Endothelial cell of umbilical vein (primary cell): ENCODE measurements around the gene CHRND. TPM values are rescaled to one million over a fixed set of nuclear protein-coding genes. Genes with fewer than 3 reads are reported as not detected.

Experiments
- BruUV-seq: library from RNA; stranded (reverse); fragments of 400-500 nt; replicated peaks from 2 replicates; lab custom pipeline; 2021; lab: Mats Ljungman, UMichigan
- CTCF ChIA-PET: fragments of 300-600, 350-600 bp; sonication (Branson Sonifier 250); formaldehyde crosslinking; loops from one replicate; lab custom pipeline; 2021; ENCODE audit warnings: antibody characterized with exemption, inconsistent platforms; lab: Charles Lee
- POLR2A ChIA-PET: fragments of 300-600, 350-600 bp; sonication (Branson Sonifier 250); formaldehyde crosslinking; loops from one replicate; lab custom pipeline; 2021; ENCODE audit warnings: antibody characterized with exemption, inconsistent platforms; lab: Charles Lee
- DNase-seq: peaks from one replicate; pipeline ENCODE4 v3.0.0-alpha.2; 2011; ENCODE audit warnings: low read depth, low spot score
- FAIRE-seq: peaks from 2 replicates; lab custom pipeline; 2011; peaks lifted over from hg19 to GRCh38; lab: Jason Lieb, UNC
- H2AFZ ChIP-seq: 2 replicates; pipeline ENCODE4 v1.6.0; 2012; ENCODE audit warnings: low read depth, low read length, control low read depth, inconsistent platforms
- H3K27ac ChIP-seq: 2 replicates; pipeline ENCODE4 v1.5.1; 2011; ENCODE audit warnings: low read depth, mild to moderate bottlenecking, control low read depth, low read length, moderate library complexity; ENCODE audit not compliant: insufficient read depth
- H3K27me3 ChIP-seq, 2 experiments: 2 replicates each; pipeline versions ENCODE4 v1.6.0 to v1.6.1; 2011; ENCODE audit warnings: low read length in 2 of 2, mixed read lengths in 1 of 2; ENCODE audit not compliant: control insufficient read depth in 2 of 2, insufficient read depth in 2 of 2
- H3K36me3 ChIP-seq, 2 experiments: 2 replicates in 1 of 2; 3 replicates in 1 of 2; pipeline ENCODE4 v1.5.1; 2011; ENCODE audit warnings: low read length in 2 of 2, mild to moderate bottlenecking in 1 of 2, moderate library complexity in 1 of 2; ENCODE audit not compliant: control insufficient read depth in 2 of 2, insufficient read depth in 2 of 2; ENCODE audit errors: extremely low read depth in 1 of 2
- H3K4me1 ChIP-seq: 3 replicates; pipeline ENCODE4 v1.5.1; 2011; ENCODE audit warnings: mild to moderate bottlenecking, low read length; ENCODE audit not compliant: control insufficient read depth, insufficient read depth; ENCODE audit errors: extremely low read depth
- H3K4me2 ChIP-seq: 2 replicates; pipeline ENCODE4 v1.6.1; 2011; ENCODE audit warnings: low read length, control low read depth, mixed read lengths; ENCODE audit not compliant: insufficient read depth
- H3K4me3 ChIP-seq, 3 experiments: fragments of 200-600 bp in 1 of 3; sonication (generic), shearing (Covaris generic) in 1 of 3; replicated peaks in 1 of 3; 2 replicates each; pipeline ENCODE4 v1.5.1; 2011 to 2016; ENCODE audit warnings: control low read depth in 3 of 3, low read length in 3 of 3, mild to moderate bottlenecking in 2 of 3, inconsistent platforms in 1 of 3, low read depth in 1 of 3, moderate library complexity in 1 of 3; ENCODE audit not compliant: insufficient read depth in 1 of 3
- H3K79me2 ChIP-seq: 2 replicates; pipeline ENCODE4 v1.6.0; 2012; ENCODE audit warnings: low read length, inconsistent platforms; ENCODE audit not compliant: control insufficient read depth, insufficient read depth
- H3K9ac ChIP-seq: replicated peaks from 2 replicates; pipeline ENCODE3; 2011; ENCODE audit warnings: low read length, control low read depth; ENCODE audit not compliant: insufficient read depth; ENCODE audit errors: extremely low read depth
- H3K9me1 ChIP-seq: replicated peaks from 3 replicates; pipeline ENCODE4 v1.6.0; 2011; ENCODE audit warnings: mild to moderate bottlenecking, low read length; ENCODE audit not compliant: control insufficient read depth, insufficient read depth; ENCODE audit errors: extremely low read depth
- H3K9me3 ChIP-seq: replicated peaks from 2 replicates; pipeline ENCODE4 v1.5.1; 2012; ENCODE audit warnings: low read length, inconsistent platforms; ENCODE audit not compliant: control insufficient read depth, insufficient read depth
- H4K20me1 ChIP-seq: replicated peaks from 2 replicates; pipeline ENCODE3; 2011; ENCODE audit warnings: mild to moderate bottlenecking, low read length; ENCODE audit not compliant: control insufficient read depth, insufficient read depth; ENCODE audit errors: extremely low read depth
- CTCF ChIP-seq, 2 donors: IDR thresholded peaks; 1 replicate in 1 of 2; 2 replicates in 1 of 2; pipeline ENCODE4 v1.5.1; 2011; ENCODE audit warnings: low read length in 2 of 2, mild to moderate bottlenecking in 2 of 2, moderate library complexity in 2 of 2, control low read depth in 1 of 2, inconsistent platforms in 1 of 2, low read depth in 1 of 2; ENCODE audit not compliant: insufficient read depth in 1 of 2; ENCODE audit errors: extremely low read depth in 1 of 2
- EZH2 ChIP-seq: IDR thresholded peaks from 2 replicates; pipeline ENCODE4 v1.6.1; 2012; ENCODE audit warnings: borderline replicate concordance, low read depth, mild to moderate bottlenecking, moderate library complexity, low read length, inconsistent platforms; ENCODE audit not compliant: severe bottlenecking
- FOS ChIP-seq: IDR thresholded peaks from 2 replicates; pipeline ENCODE4 v1.6.1; 2011; ENCODE audit warnings: mild to moderate bottlenecking, low read length, moderate library complexity, borderline replicate concordance; ENCODE audit not compliant: insufficient read depth
- GATA2 ChIP-seq: IDR thresholded peaks from 2 replicates; pipeline ENCODE4 v1.7.0; 2011; ENCODE audit warnings: low read depth, mild to moderate bottlenecking, moderate library complexity, mixed read lengths, low read length; ENCODE audit not compliant: insufficient read length, insufficient read depth
- JUN ChIP-seq: IDR thresholded peaks from 2 replicates; pipeline ENCODE4 v1.6.1; 2011; ENCODE audit warnings: borderline replicate concordance, low read depth; ENCODE audit not compliant: insufficient read length, insufficient read depth
- MYC ChIP-seq: IDR thresholded peaks from one replicate; pipeline ENCODE4 v1.6.1; 2011; ENCODE audit warnings: mild to moderate bottlenecking, low read depth, low read length
- POLR2A ChIP-seq: IDR thresholded peaks from 2 replicates; pipeline ENCODE4 v1.6.1; 2012; ENCODE audit warnings: low read depth, mild to moderate bottlenecking, control low read depth, low read length
- POLR2AphosphoS5 ChIP-seq: IDR thresholded peaks from 2 replicates; pipeline ENCODE4 v1.6.1; 2012; ENCODE audit warnings: low read depth, mild to moderate bottlenecking, control low read depth, low read length, moderate library complexity; ENCODE audit not compliant: insufficient read depth
- dilution Hi-C: fragments of 300-500 bp; cut with MboI; formaldehyde crosslinking; loops from one replicate; pipeline ENCODE4 v1.15.0; 2019; ENCODE audit warnings: low sequenced_read_pairs; ENCODE audit not compliant: extremely low pct_ligation_motif_present
- intact Hi-C: fragments of 100-400 bp; cut with micrococcal nuclease; formaldehyde crosslinking; loops from one replicate; pipeline ENCODE4 v1.10.0; 2022
- polyA plus RNA-seq, 4 experiments: library from polyadenylated mRNA; depleted of rRNA in 3 of 4; stranded (reverse) in 3 of 4; unstranded in 1 of 4; fragments of >200 nt; gene quantifications; 2 replicates each; pipeline versions ENCODE4 v1.2.1 to v1.2.3, GENCODE V29; 2011 to 2012; ENCODE audit warnings: missing spikeins in 1 of 4
- total RNA-seq: library from RNA; stranded (reverse); gene quantifications from 2 replicates; pipeline ENCODE4 v1.2.3, GENCODE V29; 2021
- TF ChIP-seq, protein P1 (sequence below): IDR thresholded peaks from 2 replicates; pipeline ENCODE4 v1.6.1; 2011; ENCODE audit not compliant: insufficient read depth, insufficient read length

CHRND gene
- total and polyA plus RNA-seq, 2 donors (not counting 3 experiments of a cell fraction or from before 2014, with no cell fraction given) = not detected

DNA sequence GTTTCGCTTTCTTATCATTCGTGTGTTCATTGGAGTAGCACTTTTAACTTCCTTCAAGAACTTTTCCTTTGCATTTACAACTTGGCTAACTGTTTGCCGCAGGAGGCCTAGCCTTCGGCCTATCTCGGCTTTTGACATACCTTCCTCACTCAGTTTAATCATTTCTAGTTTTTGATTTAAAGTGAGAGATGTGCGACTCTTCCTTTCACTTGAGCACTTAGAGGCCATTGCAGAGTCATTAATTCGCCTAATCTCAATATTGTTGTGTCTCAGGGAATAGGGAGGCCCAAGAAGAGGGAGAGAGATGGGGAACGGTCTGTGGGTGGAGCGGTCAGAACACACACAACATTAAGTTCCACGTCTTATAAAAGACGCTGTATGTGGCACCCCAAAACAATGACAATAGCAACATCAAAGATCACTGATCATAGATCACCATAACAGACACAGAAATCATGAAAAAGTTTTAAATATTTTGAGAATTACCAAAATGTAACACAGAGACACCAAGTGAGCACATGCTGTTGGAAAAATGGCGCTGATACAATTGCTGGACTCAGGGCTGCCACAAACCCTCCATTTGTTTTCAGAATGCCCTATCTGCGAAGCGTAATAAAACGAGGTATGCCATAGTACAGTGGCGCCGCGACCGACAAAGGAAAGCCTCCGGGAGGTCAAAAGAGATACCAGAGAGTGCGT is 23.8 kb downstream of the CHRND start:
- TSS peak; percentile 61 for BruUV-seq
- Histone ChIP-seq H4K20me1 (no peaks in the 10 kb centered on the region), H3K36me3 (no peaks in the 10 kb centered on the region), H3K4me2 (peak overlapping the region; percentile 91), H3K4me3 (peak overlapping the region; percentile 71 to 94 (median 79)), H2AFZ (peak overlapping the region; percentile 97), H3K9ac (peak overlapping the region; percentile 91), H3K27ac (peak overlapping the region; percentile 87), H3K79me2 (peaks cover 45% of the 10 kb centered on the region), H3K27me3 (no peaks in the 10 kb centered on the region), H3K9me3 (no peaks in the 10 kb centered on the region), H3K4me1 (peaks cover 6% of the 10 kb centered on the region), H3K9me1 (no peaks in the 10 kb centered on the region)
- POLR2A ChIA-PET = no interaction called here
- intact Hi-C loops = loop anchor here (2.0 kb wide), 1 partner anchor 25 kb away; no protein-coding TSS in a partner anchor
- CTCF ChIA-PET = interaction anchor here (1.0 to 1.4 kb wide), 3 partner anchors 18 to 27 kb away, joined by 3 to 7 read pairs (median 6); no protein-coding TSS in a partner anchor
- no peak for FAIRE-seq
- dilution Hi-C loops = no loop called here
- no peak for DNase-seq
- TF ChIP-seq CTCF (IDR thresholded peaks at IDR 0.05; ENCODE audit: extremely low read depth in 1 of 2, insufficient read depth in 1 of 2, low read depth in 1 of 2, low read length in 2 of 2) (no peak), FOS (no peak), GATA2 (no peak), POLR2AphosphoS5 (no peak), POLR2A (no peak), MYC (no peak), JUN (no peak), EZH2 (no peak)
- TF ChIP-seq, protein P1, sequence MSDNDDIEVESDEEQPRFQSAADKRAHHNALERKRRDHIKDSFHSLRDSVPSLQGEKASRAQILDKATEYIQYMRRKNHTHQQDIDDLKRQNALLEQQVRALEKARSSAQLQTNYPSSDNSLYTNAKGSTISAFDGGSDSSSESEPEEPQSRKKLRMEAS = no peak
